HTERT RPE-1 (cell line): Measurements from ENCODE around the gene RAP1GAP2.
"Not testable (repeated sequence)": the region's sequence is repeated elsewhere in the genome, so short reads cannot be mapped to it uniquely, and the experiment has no call there.

Experiments used
- in situ Hi-C: fragments of 300-500 bp; cut with MboI; formaldehyde crosslinking; loops from 4 replicates; pipeline ENCODE4 v1.14.3; 2020; ENCODE audit warnings: low sequenced_read_pairs

RAP1GAP2 gene

DNA sequence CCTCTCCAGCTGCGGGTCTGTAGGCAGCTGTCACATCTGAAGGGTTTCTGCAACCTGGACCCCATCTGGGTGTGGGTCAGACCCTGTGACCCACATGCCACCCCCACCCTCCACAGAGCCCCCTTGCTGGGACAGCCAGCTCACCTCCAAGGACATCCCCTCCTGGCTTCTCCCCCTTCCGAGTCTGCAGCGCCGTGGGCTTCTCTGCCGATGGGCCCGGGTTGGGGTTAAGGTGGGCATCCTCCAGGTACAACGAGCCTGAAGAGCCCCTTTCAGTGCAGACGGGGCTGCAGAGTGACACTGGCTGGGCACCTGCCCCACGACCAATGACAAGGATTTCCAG lies 238.3 kb downstream of the RAP1GAP2 start:
- in situ Hi-C loops, result no loop called here

DNA sequence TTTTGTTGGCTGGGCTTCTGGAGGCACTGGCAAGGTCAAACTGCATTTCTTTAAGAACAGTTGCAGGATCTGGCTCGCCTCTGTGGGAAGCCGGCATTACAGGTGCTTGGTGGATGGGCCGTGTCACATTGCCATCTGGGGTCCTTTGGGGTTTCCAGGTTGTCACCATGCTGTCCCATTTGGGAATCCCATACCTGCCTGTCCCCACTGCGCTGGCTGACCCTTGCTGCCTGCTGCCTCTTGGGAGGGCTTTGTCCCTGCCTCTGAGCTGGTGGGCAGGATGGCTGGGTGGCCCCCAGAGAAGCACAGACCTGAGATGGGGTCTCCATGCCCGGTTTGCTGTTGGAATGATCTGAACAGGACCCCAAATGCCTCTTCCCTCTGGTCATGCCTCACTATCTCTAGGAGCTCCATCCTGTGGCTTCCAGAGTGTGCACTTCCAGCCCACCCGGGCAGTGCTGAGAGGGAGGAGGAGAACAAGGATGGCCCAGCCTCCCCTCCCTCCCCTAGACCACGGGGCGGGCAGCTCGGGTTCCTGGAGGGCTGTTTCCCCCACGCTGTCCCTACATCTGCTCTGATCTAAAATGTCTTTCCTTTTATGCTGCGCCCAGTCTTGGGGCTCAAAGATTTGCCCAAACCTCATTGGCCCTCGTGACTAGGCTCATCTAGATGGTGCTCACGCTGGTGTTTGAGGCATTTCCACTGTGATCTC lies 239.2 kb downstream of the RAP1GAP2 start:
- in situ Hi-C loops, result no loop called here

DNA sequence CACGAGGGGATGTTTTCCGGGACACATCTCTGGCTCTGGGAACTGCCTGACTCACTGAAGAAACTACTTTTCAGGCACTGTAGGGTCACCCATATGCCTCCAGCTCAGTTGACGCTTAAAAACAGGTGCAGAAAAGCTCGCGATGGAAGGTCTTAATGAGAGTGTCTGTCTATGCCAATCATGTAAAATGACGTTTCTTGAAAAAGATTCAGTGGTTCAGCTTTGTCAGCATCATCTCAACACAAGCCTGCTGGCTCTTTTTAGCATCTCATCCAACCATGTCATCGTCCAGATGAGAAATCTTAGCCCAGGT lies 239.7 kb downstream of the RAP1GAP2 start:
- in situ Hi-C loops, result no loop called here

DNA sequence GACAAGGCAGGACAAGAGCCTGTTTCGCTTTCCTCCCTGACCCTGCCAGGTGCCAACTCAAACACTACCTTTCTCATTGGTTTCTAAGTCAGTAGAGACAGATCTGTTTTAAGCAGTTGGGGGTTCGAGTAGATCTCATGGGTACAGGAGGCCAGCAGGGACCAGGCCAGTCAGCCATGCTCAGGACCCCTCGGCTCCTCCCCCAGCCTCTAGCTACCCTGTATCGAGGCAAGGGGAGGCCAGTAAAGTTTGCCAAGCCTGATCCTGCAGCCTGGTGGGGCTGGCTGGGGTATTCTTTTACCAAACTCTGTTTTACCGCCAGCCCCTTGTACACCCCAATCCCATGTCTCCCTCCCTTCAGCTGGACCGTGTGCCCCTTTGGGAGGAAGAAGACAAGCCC lies 240.6 kb downstream of the RAP1GAP2 start:
- in situ Hi-C loops, result no loop called here

DNA sequence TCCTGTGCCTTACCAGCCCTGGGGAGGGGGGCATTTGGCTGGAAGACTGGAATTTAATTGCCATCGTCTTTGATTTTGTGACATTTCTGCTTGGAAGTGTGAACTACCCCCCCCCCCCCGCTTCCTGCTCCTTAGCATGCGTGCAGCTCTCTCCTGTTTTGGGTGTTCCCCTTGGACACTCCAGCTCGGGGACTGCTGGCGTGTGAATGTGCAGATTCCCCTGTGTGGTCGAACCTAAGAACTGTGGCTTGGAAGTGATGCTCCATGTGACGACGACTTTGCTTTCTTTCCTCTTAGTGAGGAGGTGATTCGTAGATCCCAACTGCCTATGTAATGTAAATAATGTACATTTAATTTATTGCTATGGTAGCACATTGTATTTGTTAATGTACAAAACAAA lies 241.0 kb downstream of the RAP1GAP2 start:
- in situ Hi-C loops, result no loop called here

DNA sequence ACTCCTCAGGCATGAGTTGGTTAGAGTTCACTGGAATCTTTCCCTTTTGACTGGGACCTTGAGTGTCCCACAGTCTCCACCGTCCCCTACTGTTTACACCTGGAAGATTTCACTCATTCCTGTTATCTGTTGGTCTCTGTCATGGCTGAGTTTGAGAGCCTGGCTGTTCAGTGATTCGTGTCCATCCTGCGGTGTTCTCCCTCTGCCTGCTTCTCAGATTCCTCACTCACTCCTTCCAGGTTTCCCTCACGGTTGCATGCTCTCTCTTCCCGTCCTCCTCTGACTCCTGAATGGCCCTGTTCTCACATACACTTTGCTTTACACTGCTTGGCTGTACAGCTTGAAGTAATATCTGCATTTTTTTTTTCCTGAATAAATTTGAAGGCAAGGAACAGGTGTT lies 242.7 kb downstream of the RAP1GAP2 start:
- in situ Hi-C loops, result no loop called here

DNA sequence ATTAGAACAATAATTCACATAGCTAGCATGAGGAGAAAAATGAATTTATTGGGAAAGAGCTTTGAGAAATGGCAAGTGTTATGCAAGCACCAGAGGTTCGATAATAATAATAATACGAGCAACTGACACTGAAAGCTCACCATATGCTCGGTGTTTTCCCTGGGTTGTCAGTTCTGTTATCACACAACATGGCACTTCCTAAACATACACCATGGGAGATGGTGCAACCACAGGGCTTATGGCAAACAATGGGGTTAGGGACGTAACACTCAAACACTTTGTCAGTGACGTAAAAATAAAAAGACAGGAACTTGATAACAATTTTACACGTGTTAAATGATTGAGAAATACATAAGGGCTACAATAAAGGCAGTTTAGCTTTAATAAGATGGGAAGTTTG lies 243.5 kb downstream of the RAP1GAP2 start:
- in situ Hi-C loops, result no loop called here

DNA sequence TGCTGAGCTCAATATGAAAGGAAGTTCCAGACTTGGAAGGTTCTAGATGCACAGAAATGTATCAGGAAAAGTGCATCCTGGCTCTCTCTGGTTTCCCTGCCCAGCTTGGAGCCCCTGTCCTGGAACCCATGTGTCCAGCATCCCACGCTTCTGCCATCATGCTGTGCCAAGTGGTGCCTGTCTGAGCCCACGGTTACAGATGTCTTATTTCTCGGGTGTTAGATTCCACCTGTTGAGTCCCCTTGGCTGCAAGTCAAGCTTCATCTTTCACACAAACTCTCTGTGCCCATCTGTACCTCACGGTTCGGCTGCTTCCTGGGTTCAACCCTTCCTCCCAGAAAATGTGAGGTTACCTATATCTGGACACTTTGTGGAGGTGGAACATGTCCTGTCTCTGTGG lies 244.6 kb downstream of the RAP1GAP2 start:
- in situ Hi-C loops, result no loop called here

DNA sequence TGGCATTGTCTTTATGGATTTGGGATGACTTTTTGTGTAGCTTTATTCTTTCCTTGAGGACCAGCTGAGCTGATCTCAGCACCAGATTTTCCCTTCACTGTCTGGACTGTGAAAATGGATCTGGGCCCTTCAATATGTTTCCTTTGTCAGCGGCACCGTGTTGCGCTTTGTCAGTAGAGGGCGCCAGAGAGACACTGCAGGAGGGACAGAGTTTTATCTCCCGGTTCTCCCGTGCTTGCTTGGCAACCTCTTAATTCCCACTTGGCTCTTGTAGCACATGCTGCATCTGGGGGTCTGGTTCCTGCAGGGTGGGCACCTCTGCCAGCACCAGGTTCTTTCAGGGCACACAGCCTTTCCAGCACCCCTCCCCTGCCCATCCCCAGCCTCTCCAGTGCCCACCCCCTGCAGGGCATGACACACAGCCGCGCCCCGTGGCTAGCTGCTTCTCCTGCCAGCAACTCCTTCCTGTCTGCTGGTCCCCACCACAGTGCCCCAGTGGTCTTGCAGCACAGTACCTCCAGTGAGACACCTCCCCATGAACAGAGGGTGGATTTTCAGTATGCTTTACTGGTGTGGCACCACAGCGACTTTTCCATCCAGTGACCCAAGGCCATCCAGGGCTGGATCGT lies 247.6 kb downstream of the RAP1GAP2 start:
- in situ Hi-C loops, result no loop called here

DNA sequence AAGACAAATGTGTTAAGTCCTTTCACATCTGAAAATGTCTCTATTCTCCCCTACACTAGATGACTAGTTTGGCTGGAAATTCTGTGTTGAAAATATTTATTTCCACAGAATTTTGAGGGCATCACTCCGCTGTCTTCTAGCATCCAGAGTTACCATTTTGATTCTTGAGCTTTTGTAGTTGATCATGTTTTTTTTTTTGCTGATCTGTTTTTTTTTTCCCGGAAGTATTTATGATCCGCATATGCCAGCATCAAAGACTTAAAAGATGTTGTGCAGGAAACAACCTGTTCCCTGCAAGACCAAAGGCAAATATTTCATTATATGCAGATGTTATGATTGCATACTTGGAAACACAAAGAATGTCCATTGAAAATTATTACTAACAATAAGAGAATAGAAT lies 250.5 kb downstream of the RAP1GAP2 start:
- in situ Hi-C loops, result no loop called here

DNA sequence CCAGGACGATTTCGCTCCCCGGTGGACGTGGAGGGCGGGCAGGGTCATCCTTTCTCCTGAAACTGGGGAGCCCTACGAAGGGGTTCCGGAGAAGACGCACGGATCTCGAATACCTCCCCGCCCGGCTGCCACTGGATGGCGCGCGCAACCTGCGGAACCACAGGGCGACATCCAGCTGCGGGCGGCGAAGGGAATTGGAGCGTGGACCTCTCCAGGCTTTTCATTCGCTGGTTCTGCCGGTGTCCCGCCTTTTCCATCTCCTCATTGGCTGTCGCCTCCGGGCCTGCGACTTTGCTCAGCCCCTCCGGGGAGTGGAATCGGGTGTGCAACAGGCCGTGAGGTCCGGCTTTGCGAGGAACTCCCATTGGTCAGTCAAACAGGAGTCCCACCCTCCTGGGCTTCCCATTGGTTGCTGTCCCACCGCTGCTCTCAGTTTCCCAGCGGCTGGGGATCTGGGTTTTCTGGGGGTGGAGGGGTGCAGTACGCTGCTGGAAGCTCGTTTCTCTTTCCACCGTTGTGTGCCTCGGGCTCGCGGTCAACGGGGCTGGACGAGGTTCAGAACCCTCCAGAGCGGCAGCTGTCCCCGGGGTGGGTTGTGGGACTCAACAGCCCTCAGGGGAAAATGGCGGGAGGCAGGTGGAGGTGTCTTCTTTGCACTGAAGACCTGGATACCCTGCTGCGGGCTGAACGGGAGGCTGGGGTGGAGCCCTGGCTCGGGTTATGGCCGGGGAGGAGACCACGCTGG lies 252.7 kb downstream of the RAP1GAP2 start:
- in situ Hi-C loops, result no loop called here

DNA sequence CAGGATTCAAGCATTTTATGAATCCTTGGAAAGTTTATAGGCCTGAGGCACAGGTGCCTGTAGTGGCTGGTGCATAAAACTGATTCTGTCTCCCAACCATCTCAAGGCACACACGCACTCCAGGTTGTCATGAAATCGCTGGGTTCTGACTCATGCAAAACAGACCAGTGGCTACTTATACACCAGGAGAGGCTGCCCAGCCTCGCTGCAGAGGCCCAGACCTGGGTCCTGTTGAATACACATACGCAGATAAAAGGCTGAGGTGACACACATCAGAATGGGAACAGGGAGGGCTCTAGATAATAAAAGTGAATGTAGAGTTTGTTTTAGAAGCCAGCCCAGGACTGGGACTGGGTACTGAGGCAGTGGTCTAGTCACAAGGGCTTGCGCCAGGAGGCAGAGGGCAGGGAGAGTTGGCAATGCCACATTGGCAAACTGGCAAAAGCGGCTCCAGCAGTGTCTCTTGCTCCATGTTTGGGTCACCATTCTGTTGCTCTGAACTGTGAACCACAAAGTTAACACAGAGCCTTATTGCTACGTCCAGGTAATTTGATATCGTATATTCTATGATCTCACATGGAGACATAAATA lies 253.6 kb downstream of the RAP1GAP2 start:
- in situ Hi-C loops, result no loop called here

DNA sequence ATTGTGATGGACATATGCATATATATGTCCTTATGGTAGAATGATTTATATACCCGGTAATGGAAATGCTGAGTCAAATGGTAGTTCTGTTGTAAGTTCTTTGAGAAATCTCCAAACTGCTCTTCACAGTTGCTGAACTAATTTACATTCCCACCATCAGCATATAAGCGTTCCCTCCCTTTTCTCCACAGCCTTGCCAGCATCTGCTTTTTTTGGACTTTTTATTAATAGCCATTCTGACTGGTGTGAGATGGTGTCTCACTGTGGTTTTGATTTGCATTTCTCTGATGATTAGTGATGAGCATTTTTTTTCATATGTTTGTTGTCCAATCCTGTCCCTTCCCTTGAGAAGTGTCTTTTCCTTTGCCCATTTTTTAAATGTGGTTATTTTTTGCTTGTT lies 258.6 kb downstream of the RAP1GAP2 start:
- in situ Hi-C loops, result not testable (repeated sequence)

DNA sequence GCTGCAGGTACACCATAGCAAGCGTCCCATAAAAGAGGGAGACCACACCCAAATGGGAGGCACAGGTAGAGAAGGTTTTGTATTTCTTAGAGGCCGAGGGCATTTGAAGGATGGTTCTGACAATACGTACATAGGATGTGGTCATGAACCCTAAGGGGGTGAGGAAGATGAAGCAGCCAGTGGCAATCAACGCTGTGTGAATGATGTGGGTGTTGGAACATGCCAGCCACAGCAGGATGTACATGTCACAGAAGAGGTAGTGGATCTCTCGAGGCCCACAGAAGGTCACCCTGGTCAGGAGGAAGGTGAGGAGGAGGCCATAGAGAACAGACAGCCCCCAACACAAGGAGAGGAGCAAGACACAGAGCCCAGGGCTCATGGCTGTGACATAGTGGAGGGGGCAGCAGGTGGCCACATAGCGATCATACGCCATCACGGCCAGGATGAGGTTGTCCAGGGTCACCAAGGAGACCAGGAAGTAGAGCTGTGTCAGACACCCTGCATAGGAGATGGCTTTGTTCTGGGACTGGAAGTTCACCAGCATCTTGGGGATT lies 266.7 kb downstream of the RAP1GAP2 start:
- in situ Hi-C loops, result not testable (repeated sequence)

DNA sequence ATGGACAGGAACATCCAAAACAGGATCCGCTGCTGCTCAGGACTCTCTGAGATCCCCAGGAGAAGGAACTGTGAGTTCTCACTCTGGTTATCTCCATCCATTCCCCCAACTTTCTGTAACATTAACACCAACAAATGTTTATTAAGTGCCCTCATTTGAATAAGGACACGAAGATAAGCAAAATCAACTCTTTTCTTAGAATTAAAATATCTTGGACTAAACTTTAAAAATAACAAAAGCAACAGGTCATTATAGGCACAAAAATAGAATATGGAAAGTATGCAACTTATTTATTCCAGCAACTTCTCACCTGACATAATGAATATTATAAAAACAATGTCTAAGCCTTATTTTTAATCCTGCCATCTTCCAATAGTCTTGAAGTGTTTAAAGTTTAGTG lies 267.3 kb downstream of the RAP1GAP2 start, which contains the start of gene OR1D5:
OR1D5 (minus strand) TSS at position 101 of the 400 bp plus-strand sequence; CDS start at position 101, 0 bp downstream.
- in situ Hi-C loops, result not testable (repeated sequence)

DNA sequence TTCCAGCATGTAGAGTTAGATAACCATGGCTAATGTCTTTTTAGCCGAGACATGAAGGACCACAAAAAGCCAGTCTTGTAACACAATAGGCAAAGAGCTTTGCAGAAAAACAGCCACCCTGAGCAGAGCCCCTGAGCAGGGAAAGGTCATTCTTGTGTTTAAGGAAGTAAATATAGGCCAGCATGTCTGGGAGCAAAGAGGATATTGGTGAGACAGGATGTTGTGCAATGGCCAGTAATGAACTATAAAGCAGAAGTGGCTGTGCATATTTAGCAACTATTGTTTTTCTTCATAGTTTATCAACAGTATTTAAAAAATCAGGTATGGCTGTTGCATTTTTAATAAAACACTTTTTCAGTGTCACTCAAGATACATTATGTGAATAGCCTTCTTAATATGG lies 269.0 kb downstream of the RAP1GAP2 start:
- in situ Hi-C loops, result not testable (repeated sequence)

DNA sequence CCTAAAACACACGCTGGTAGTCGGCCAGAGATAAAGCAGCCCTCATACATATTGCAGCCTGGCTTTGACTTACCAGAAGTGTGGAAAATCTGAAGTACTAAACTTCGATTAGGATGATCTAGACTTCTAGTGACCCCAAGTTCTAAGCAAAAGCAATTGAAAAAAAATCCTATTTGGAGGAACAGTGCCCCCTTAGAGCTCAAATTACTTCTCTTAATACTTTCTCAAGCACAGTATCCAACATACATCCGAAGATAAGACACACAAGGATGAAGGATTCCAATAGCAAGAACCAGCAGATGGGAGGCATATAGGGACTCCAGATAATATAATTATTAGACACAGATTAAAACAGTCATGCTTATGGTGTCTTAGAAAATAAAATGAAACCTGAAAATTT lies 277.6 kb downstream of the RAP1GAP2 start:
- in situ Hi-C loops, result not testable (repeated sequence)
